MM.1S (cell line): Measurements from ENCODE around the gene KCNJ16.

Experiments
- DNase-seq: peaks from one replicate; pipeline ENCODE4 v3.0.0-alpha.2; 2015
- H2AFZ ChIP-seq: fragments of 300-600 bp; sonication (generic); 2 replicates; pipeline ENCODE4 v1.6.0; 2016; ENCODE audit warnings: antibody characterized with exemption, low read length
- H3F3A ChIP-seq: fragments of 300-600 bp; sonication (generic); 2 replicates; pipeline ENCODE4 v1.6.1; 2016; ENCODE audit warnings: mild to moderate bottlenecking, antibody characterized with exemption, low read length, moderate library complexity, mixed read lengths; ENCODE audit not compliant: insufficient read depth
- H3K27ac ChIP-seq: fragments of 300-600 bp; sonication (generic); 2 replicates; pipeline ENCODE4 v1.5.1; 2016; ENCODE audit warnings: mild to moderate bottlenecking, low read length
- H3K27me3 ChIP-seq: fragments of 300-600 bp; sonication (generic); replicated peaks from 2 replicates; pipeline ENCODE4 v1.6.0; 2016; ENCODE audit warnings: low read length; ENCODE audit not compliant: insufficient read depth
- H3K36me3 ChIP-seq: fragments of 300-600 bp; sonication (generic); replicated peaks from 2 replicates; pipeline ENCODE4 v1.6.1; 2016; ENCODE audit warnings: mild to moderate bottlenecking, low read length, mixed read lengths; ENCODE audit not compliant: insufficient read depth
- H3K4me1 ChIP-seq: fragments of 300-600 bp; sonication (generic); 2 replicates; pipeline ENCODE4 v1.6.1; 2016; ENCODE audit warnings: low read length, mixed read lengths
- H3K4me2 ChIP-seq: fragments of 300-600 bp; sonication (generic); 2 replicates; pipeline ENCODE4 v1.6.0; 2016; ENCODE audit warnings: low read depth, low read length
- H3K4me3 ChIP-seq: fragments of 300-600 bp; sonication (generic); 2 replicates; pipeline ENCODE4 v1.5.1; 2016; ENCODE audit warnings: low read length, mixed read lengths
- H3K79me2 ChIP-seq: fragments of 300-600 bp; sonication (generic); 2 replicates; pipeline ENCODE4 v1.6.1; 2016; ENCODE audit warnings: mixed run types, low read length, mixed read lengths
- H3K9ac ChIP-seq: fragments of 300-600 bp; sonication (generic); 2 replicates; pipeline ENCODE4 v1.6.1; 2016; ENCODE audit warnings: low read length, mixed read lengths
- H3K9me2 ChIP-seq: fragments of 300-600 bp; sonication (generic); replicated peaks from 2 replicates; pipeline ENCODE4 v1.6.1; 2016; ENCODE audit warnings: mild to moderate bottlenecking, low read length, mixed read lengths; ENCODE audit not compliant: insufficient read depth
- H3K9me3 ChIP-seq: fragments of 300-600 bp; sonication (generic); replicated peaks from 2 replicates; pipeline ENCODE4 v1.6.1; 2016; ENCODE audit warnings: mild to moderate bottlenecking, low read length, mixed read lengths; ENCODE audit not compliant: insufficient read depth
- H4K20me1 ChIP-seq: fragments of 300-600 bp; sonication (generic); 2 replicates; pipeline ENCODE4 v1.6.1; 2016; ENCODE audit warnings: mild to moderate bottlenecking, low read length, moderate library complexity, mixed read lengths; ENCODE audit not compliant: insufficient read depth
- CTCF ChIP-seq: fragments of 300-600 bp; sonication (generic); IDR thresholded peaks from 2 replicates; pipeline ENCODE4 v1.5.1; 2016; ENCODE audit warnings: antibody characterized with exemption, low read length, mixed read lengths
- EZH2 ChIP-seq: fragments of 300-600 bp; sonication (generic); optimal IDR thresholded peaks from 2 replicates; pipeline ENCODE3; 2017; ENCODE audit warnings: low read depth, mild to moderate bottlenecking, antibody characterized with exemption, low read length, mixed read lengths
- EZH2phosphoT487 ChIP-seq: fragments of 300-600 bp; sonication (generic); IDR thresholded peaks from 2 replicates; pipeline ENCODE4 v1.6.1; 2018; ENCODE audit warnings: antibody characterized with exemption, low read length

KCNJ16 gene

GRCh38 chr17:70078549-70078948 lies 3.5 kb downstream of the KCNJ16 start:
- no peak for DNase-seq
- no peaks in the 10 kb centered on the region for H3K9me3 ChIP-seq

GRCh38 chr17:70078994-70079531 lies 4.0 kb downstream of the KCNJ16 start:
- no peak for DNase-seq
- TF ChIP-seq CTCF (no peak), EZH2phosphoT487 (no peak), EZH2 (no peak)
- H3K9me3 ChIP-seq = no peaks in the 10 kb centered on the region
- H3K36me3 ChIP-seq = no peaks in the 10 kb centered on the region
- H3K9me2 ChIP-seq = no peaks in the 10 kb centered on the region
- H3K27ac ChIP-seq = no peak overlapping the region
- H3K4me3 ChIP-seq = no peak overlapping the region
- H3K79me2 ChIP-seq = no peaks in the 10 kb centered on the region
- no peak overlapping the region for H3K9ac ChIP-seq
- H3K27me3 ChIP-seq = no peaks in the 10 kb centered on the region
- no peaks in the 10 kb centered on the region for H3F3A ChIP-seq
- no peaks in the 10 kb centered on the region for H4K20me1 ChIP-seq
- H2AFZ ChIP-seq = no peak overlapping the region
- no peaks in the 10 kb centered on the region for H3K4me1 ChIP-seq
- no peak overlapping the region for H3K4me2 ChIP-seq

More at GRCh38 chr17:70078549-70078948, 3.5 kb downstream of the KCNJ16 start:
- Histone ChIP-seq H3K4me2 (no peak overlapping the region), H3K27me3 (no peaks in the 10 kb centered on the region), H2AFZ (no peak overlapping the region), H3K9me2 (no peaks in the 10 kb centered on the region), H3F3A (no peaks in the 10 kb centered on the region), H3K4me3 (no peak overlapping the region), H3K36me3 (no peaks in the 10 kb centered on the region), H4K20me1 (no peaks in the 10 kb centered on the region), H3K79me2 (no peaks in the 10 kb centered on the region), H3K4me1 (no peaks in the 10 kb centered on the region), H3K27ac (no peak overlapping the region), H3K9ac (no peak overlapping the region)
- TF ChIP-seq EZH2phosphoT487 = no peak
- no peak for TF ChIP-seq CTCF

GRCh38 chr17:70080541-70081347 lies 5.7 kb downstream of the KCNJ16 start:
- Histone ChIP-seq H3K9me2 (no peaks in the 10 kb centered on the region), H3K4me2 (no peak overlapping the region)
- DNase-seq = no peak

More at GRCh38 chr17:70080541-70081347, 5.7 kb downstream of the KCNJ16 start:
- Histone ChIP-seq H3F3A (no peaks in the 10 kb centered on the region), H3K36me3 (no peaks in the 10 kb centered on the region), H3K79me2 (no peaks in the 10 kb centered on the region), H3K4me1 (no peaks in the 10 kb centered on the region), H3K27me3 (no peaks in the 10 kb centered on the region), H3K9me3 (no peaks in the 10 kb centered on the region), H4K20me1 (no peaks in the 10 kb centered on the region), H3K27ac (no peak overlapping the region), H3K4me3 (no peak overlapping the region), H3K9ac (no peak overlapping the region), H2AFZ (no peak overlapping the region)
- TF ChIP-seq EZH2 = no peak
- no peak for TF ChIP-seq CTCF
- TF ChIP-seq EZH2phosphoT487 = no peak
